ENCODE measurements around the gene TECPR1. TPM values are rescaled to one million over a fixed set of nuclear protein-coding genes. Genes with fewer than 3 reads are reported as not detected.

The TECPR1 gene
- total and polyA plus RNA-seq, 2 of the 4 experiments (the other 2 are of a cell fraction), result 11.5 to 14.7 TPM

- H3K79me1 ChIP-seq (ENCODE audit: low read depth in 1 of 2, low read length in 2 of 2), result peaks cover 37 to 55% of the 10 kb centered on the region in 2 experiments
- no peak overlapping the region for H4K5ac ChIP-seq (ENCODE audit: low read depth, low read length)
- no peak overlapping the region for H2BK15ac ChIP-seq (ENCODE audit: low read depth, low read length)
- no CpG with 5 or more reads among the region's 4 CpGs for WGBS, 2 experiments (ENCODE audit: extremely low coverage in 2 of 2, insufficient read length in 1 of 2)
- ATAC-seq (ENCODE audit: low read depth) (no peak), DNase-seq (peak; percentile 64)
- H2AK5ac ChIP-seq (ENCODE audit: low read depth, low read length), result no peak overlapping the region
- H3K36me3 ChIP-seq (ENCODE audit: control insufficient read depth, insufficient read depth, low read length), result peaks cover 7% of the 10 kb centered on the region
- in situ Hi-C loops (cut with MboI; ENCODE audit: low sequenced_read_pairs), result no loop called here
- no peak overlapping the region for H2AK9ac ChIP-seq (replicated peaks; ENCODE audit: low read depth, low read length, poor library complexity)
- H3K9ac ChIP-seq (ENCODE audit: low read depth, low read length), result no peak overlapping the region
- ChIA-PET POLR2A (ENCODE audit: unreplicated experiment) (no interaction called here), CTCF (interaction anchor here (0.6 to 1.0 kb wide), 2 partner anchors 13 to 618 kb away, joined by 6 read pairs; no protein-coding TSS in a partner anchor)
- H3K4ac ChIP-seq (ENCODE audit: low read depth, low read length), result no peak overlapping the region
- no peaks in the 10 kb centered on the region; the same call in 1 of the 2 replicates for H3K9me1 ChIP-seq (ENCODE audit: insufficient read depth, low read length)
- no peak overlapping the region for H3K18ac ChIP-seq (ENCODE audit: low read depth, low read length)
- no peaks in the 10 kb centered on the region; the same call in 1 of the 2 replicates for H4K20me1 ChIP-seq (ENCODE audit: insufficient read depth, low read length)
- no TSS peak for BruUV-seq (replicated peaks)
- no peak overlapping the region for H3K56ac ChIP-seq (ENCODE audit: extremely low read depth, insufficient read depth, low read length)
- H4K8ac ChIP-seq (ENCODE audit: low read depth in 2 of 2, low read length in 2 of 2), result no peak overlapping the region
- no peaks in the 10 kb centered on the region for H3K27me3 ChIP-seq (ENCODE audit: control insufficient read depth, insufficient read depth, low read length)
- H2AFZ ChIP-seq (replicated peaks; ENCODE audit: low read length, poor library complexity), result no peak overlapping the region
- H3K14ac ChIP-seq (replicated peaks; ENCODE audit: low read depth, low read length), result no peak overlapping the region
- no peak overlapping the region for H3K27ac ChIP-seq (ENCODE audit: insufficient read depth, low read length)
- no peak overlapping the region for H2BK120ac ChIP-seq (ENCODE audit: low read depth, low read length)
- H2BK5ac ChIP-seq (ENCODE audit: low read depth, low read length, poor library complexity, severe bottlenecking), result no peak overlapping the region
- no peak overlapping the region for H4K91ac ChIP-seq (ENCODE audit: insufficient read depth, low read depth, low read length)
- no peak overlapping the region for H3K4me2 ChIP-seq (ENCODE audit: low read depth, low read length)
- peaks cover 8% of the 10 kb centered on the region for H3K4me1 ChIP-seq (ENCODE audit: control insufficient read depth, insufficient read depth, low read length)
- dilution Hi-C loops (cut with HindIII; ENCODE audit: low sequenced_read_pairs, unreplicated experiment), result no loop called here
- TF ChIP-seq MXI1 (IDR thresholded peaks at IDR 0.05; ENCODE audit: borderline replicate concordance, low read depth, low read length) (no peak), NFE2L2 (IDR thresholded peaks at IDR 0.05; ENCODE audit: low read depth, low read length) (peak; percentile 51; the same call in 1 of the 2 replicates)
- intact Hi-C loops (cut with micrococcal nuclease), result no loop called here
- no peaks in the 10 kb centered on the region for H3K9me3 ChIP-seq (ENCODE audit: control insufficient read depth, insufficient read depth, low read length)
- H3K23ac ChIP-seq (ENCODE audit: low read depth, low read length), result no peak overlapping the region
- H2BK20ac ChIP-seq (ENCODE audit: low read depth, low read length), result no peak overlapping the region
- no peak overlapping the region for H3K4me3 ChIP-seq (ENCODE audit: insufficient read depth, low read depth, low read length)
Observed at GRCh38 chr7:98254516-98254915, 2.5 kb upstream of the TECPR1 start.

Data from IMR-90 (cell line).